ENCODE results near the gene RNF175.

DNA sequence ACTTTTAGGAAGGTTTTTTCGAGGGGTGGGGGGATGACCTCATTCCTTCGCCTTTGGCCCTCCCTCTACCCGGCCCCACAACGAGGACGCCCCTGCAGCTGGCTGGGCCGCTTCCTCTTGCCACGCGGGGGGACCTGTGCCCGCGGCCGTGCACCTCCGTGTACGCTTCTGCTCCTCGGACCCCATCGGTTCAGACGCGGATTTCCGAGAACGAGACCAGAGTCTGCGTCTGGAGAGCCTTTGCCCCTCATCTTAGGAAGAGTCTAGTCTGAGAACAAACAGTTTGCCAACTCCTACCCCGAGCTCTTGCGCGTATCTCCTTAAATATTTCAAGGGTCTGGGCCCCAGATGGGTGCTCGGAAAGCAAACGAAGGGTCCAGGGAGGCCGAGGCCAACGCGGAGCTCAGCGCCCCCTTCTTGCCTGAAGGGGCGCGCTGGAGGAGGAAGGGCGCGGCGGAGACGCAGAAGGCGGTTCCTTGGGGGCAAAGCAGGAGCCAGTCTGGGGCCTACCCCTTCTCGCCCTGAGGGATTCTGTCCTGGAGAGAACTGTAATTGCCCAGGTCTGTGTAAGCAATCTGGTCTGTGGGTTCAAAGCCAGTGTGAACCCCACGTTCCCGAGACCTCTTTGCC lies 32.9 kb upstream of the RNF175 start:
- TF ChIP-seq, protein P1, sequence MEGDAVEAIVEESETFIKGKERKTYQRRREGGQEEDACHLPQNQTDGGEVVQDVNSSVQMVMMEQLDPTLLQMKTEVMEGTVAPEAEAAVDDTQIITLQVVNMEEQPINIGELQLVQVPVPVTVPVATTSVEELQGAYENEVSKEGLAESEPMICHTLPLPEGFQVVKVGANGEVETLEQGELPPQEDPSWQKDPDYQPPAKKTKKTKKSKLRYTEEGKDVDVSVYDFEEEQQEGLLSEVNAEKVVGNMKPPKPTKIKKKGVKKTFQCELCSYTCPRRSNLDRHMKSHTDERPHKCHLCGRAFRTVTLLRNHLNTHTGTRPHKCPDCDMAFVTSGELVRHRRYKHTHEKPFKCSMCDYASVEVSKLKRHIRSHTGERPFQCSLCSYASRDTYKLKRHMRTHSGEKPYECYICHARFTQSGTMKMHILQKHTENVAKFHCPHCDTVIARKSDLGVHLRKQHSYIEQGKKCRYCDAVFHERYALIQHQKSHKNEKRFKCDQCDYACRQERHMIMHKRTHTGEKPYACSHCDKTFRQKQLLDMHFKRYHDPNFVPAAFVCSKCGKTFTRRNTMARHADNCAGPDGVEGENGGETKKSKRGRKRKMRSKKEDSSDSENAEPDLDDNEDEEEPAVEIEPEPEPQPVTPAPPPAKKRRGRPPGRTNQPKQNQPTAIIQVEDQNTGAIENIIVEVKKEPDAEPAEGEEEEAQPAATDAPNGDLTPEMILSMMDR (conservative IDR thresholded peaks at IDR 0.05): no peak
- no peak for TF ChIP-seq ZFX (IDR thresholded peaks at IDR 0.05)

Data from C4-2B (cell line).